RKO (cell line): ENCODE results near the gene ZNF641.
"Not testable (repeated sequence)": the region's sequence is repeated elsewhere in the genome, so short reads cannot be mapped to it uniquely, and the experiment has no call there.

Experiments
- DNase-seq: peaks from one replicate; pipeline ENCODE4 v3.0.0-alpha.2; 2016; ENCODE audit warnings: low spot score

Gene ZNF641

GRCh38 chr12:48334808-48335207, 15.9 kb downstream of the ZNF641 start:
- no peak for DNase-seq

- not testable (repeated sequence) for DNase-seq
Measured at GRCh38 chr12:48333680-48334079, 17.0 kb downstream of the ZNF641 start.

DNA sequence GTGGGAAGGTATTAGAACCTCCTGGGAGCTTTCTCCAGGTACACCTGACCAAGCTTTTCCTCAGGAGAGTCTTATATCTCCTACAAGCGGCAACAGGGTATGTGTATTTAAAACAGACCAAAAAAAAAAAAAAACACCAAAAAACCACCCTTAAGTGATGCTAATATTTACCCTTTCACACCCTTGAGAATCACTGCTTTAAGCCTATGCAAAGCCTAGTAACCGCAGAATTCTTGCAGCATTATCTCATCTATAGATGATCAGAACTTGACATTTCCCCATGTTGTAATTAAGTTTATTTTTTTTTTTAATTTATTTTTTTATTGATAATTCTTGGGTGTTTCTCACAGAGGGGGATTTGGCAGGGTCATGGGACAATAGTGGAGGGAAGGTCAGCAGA, 19.3 kb downstream of the ZNF641 start:
- DNase-seq, result no peak

DNA sequence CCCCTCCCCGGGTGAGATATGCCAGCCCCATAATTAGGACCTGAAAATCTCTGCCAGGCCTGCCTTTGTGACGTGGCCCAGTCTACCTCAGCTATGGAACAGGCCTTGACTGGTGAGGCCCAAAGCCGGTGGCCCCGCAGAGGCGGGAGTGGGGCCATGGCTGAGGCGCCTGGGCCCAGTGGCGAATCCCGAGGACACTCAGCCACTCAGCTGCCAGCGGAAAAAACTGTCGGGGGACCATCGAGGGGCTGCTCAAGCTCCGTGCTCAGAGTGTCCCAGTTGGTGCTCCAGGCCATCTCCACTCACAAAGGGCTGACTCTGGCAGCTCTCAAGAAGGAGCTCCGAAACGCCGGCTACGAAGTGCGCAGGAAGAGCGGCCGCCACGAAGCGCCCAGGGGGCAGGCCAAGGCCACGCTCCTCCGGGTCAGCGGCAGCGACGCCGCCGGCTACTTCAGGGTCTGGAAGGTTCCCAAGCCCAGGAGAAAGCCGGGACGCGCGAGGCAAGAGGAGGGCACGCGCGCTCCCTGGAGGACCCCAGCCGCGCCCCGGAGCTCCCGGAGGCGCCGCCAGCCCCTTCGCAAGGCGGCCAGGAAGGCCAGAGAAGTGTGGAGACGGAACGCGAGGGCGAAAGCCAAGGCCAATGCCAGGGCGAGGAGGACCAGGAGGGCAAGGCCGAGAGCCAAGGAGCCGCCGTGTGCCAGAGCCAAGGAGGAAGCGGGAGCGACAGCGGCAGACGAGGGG, 21.4 kb downstream of the ZNF641 start:
- DNase-seq, result no peak

- DNase-seq, result no peak
Measured at GRCh38 chr12:48316491-48316890, 34.2 kb downstream of the ZNF641 start.

- no peak for DNase-seq
Measured at GRCh38 chr12:48311313-48311712, 39.4 kb downstream of the ZNF641 start.

DNA sequence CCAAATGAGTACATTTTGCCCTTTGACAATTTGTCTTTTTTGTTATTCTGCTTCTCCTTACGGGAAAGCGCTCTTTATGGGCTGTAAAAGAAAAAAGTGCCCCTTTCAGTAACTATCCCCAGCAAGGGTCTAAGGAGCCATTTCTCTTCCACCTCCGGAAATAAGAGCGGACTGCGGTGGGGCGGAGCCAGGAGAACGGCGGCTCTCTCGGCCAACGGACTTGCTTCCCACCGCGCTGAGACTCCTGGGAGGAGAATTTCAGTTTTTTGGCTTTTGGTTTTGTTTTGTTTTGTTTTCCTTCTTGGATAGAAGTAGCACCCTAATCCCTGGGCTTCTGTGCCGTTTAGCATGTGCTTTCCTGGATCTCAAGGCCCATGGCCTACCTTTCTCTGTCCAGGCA, 43.5 kb downstream of the ZNF641 start:
- no peak for DNase-seq

DNA sequence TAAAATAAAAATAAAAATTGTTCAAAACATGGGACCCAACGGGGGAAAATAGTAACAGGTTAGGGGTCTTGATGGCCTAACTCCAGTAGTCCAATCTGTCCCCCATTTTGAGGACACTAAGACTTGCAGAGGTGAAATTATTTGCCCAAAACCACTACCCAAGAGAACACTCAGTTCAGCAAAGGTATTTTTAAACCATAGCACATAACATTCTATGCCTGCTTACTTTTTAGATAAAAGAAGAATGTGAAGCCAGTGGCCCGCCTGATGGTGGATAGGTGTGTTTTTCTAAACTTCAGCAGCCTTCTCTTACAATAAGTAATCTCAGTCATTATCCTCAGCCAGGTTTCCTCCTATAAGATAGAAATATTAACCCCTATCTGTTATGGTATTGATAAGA, 45.5 kb downstream of the ZNF641 start:
- no peak for DNase-seq

GRCh38 chr12:48302161-48302911, 48.4 kb downstream of the ZNF641 start:
- no peak for DNase-seq

DNA sequence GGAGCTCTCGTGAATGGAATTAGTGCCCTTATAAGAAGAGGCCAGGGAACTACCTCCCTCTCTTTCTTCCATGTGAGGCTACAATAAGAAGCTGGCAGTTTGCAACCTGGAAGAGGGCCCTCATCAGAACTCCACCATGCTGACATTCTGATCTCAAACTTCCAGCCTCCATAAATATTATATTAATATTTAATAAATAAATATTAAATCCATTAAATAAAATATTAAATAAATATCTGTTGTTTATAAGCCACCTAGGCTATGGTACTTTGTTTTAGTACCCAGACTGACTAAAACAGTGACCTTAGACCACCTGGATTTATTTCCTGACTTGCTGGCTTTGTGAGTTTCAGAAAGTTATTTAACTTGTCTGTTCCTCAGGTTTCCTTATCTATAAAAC, 49.9 kb downstream of the ZNF641 start:
- DNase-seq, result no peak

GRCh38 chr12:48296586-48297282, 54.0 kb downstream of the ZNF641 start:
- no peak for DNase-seq

DNA sequence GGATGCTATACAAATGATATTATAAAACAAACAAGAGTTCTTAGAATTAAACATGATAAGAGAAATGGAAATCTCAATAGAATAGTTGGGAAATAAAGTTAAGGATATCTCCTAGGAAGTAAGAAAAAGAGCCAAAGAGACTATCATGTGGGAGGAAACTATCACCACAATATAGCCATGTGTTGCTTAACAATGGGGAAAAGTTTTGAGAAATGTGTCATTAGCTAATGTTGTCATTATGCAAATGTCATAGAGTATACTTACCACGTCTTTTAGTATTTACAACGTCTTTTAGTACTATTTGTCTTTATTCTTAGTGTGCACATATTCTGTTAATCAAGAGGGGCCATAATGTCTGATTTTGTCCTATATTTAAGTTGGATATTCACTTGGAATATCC, 58.7 kb downstream of the ZNF641 start:
- DNase-seq, result no peak

GRCh38 chr12:48291511-48291910, 59.2 kb downstream of the ZNF641 start:
- no peak for DNase-seq

GRCh38 chr12:48288387-48289268, 62.1 kb downstream of the ZNF641 start:
- DNase-seq, result no peak
